T-helper 2 cell (primary cell): ENCODE results near the gene KRT85.

Experiments
- DNase-seq, 5 experiments: peaks; one replicate each; pipeline versions ENCODE4 v3.0.0 to v3.0.0-alpha.2; 2012 to 2022

KRT85 gene

GRCh38 chr12:52364901-52365489 lies 2.3 kb downstream of the KRT85 start:
- DNase-seq, result no peak

DNA sequence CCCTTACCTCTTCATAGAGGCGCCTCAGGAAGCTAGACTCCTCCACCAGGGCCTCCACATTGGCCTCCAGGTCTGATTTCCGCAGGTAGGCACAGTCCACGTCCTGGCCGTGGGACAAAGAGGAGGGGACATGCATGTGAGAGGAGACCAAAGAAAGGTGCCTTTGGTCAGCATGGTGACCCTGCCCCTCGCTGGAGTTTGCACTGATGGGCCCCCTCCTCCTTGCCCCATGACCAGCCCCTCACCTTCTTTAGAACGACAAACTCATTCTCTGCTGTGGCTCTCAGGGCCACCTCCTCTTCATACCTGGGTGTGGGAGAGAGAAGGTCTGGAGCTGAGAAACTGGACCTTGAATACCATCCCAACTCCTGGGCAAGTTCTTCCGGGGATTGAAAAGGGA lies 3.2 kb downstream of the KRT85 start:
- no peak for DNase-seq

GRCh38 chr12:52363111-52363679 lies 4.1 kb downstream of the KRT85 start:
- no peak for DNase-seq

DNA sequence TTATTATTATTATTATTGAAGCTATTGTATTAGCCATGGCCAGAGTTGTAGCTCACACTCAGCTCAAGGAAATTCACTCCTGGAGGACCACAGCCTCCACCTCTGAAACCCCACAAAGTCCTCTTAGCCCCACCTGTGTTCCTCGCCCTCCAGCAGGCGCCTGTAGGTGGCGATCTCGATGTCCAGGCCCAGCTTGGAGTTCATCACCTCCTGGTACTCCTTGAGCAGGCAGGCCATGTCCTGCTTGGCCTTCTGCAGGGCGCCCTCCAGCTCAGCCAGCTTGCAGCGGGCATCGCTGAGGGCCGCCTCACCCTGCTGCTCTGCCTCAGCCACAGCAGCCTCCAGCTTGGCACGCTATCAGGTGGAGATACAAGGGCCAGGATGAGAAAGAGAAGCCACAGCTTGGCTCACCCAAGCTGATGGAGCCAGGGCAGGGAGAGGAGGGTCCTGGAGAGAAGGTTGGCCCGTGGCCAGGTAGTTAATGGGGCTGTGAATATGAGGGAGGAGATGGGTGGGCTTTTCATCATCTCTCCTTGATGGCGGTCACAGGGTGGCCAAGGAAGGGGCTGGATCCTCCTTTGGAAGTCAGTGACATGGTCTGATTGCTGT lies 5.1 kb downstream of the KRT85 start:
- DNase-seq, result no peak

DNA sequence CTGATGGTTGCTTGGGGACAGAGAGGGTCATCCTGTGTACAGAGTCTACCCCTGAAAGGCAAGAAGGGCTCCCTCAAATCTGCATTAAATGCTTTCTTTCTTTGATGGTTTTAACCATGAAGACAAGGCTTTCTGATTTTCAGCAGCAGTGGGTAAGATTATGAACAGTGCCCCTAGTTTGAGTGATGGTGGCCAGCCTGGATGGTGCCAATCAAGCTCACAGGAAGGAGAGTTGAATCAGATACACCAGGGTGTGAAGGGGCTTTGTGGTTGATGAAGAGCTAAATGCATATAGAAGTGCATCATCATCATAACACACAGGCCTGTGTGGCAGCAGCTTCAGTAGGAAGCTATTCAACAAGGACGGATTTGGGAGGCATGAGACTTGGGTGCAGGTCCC lies 5.7 kb downstream of the KRT85 start:
- DNase-seq, result peak in 1 of 5 experiments; percentile 12

DNA sequence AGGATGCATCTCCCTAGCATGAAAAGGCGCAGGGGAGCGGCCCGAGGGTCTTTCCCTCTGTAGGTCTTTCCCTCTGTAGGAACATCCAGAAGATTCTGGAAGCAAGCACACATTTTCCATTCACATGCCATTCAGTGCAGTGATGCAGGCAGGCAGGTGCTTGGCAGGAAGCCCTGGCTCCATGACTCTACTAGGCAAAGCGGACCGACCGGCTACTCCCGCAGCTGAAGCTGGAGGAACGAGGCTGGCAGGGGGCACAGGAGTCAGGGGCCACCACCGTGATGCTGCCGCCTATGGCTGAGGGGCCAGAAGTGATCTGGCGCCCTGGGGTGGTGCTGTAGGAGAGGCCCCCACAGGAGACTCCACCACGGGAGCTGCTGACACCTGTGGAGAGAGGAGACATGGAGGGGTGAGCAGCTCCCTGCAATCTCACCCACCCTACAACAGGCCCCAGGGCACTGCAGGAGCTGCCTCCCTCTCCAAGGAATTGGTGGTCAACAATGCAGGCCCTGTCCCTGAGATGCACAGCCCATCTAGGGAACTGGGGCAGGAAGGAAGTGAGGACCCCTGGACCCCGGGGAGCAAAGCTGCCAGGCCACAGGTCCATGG lies 6.5 kb downstream of the KRT85 start:
- no peak for DNase-seq

- no peak for DNase-seq
These were observed 7.1 kb downstream of the KRT85 start for GRCh38 chr12:52360106-52360662.

- DNase-seq, result no peak
These were observed 7.6 kb downstream of the KRT85 start for GRCh38 chr12:52359621-52360061.

GRCh38 chr12:52358575-52359350 lies 8.5 kb downstream of the KRT85 start:
- DNase-seq, result peak in 2 of 5 experiments; percentile 23 to 41

GRCh38 chr12:52356762-52357580 lies 10.3 kb downstream of the KRT85 start:
- no peak for DNase-seq

GRCh38 chr12:52356031-52356761 lies 11.1 kb downstream of the KRT85 start:
- DNase-seq, result no peak

DNA sequence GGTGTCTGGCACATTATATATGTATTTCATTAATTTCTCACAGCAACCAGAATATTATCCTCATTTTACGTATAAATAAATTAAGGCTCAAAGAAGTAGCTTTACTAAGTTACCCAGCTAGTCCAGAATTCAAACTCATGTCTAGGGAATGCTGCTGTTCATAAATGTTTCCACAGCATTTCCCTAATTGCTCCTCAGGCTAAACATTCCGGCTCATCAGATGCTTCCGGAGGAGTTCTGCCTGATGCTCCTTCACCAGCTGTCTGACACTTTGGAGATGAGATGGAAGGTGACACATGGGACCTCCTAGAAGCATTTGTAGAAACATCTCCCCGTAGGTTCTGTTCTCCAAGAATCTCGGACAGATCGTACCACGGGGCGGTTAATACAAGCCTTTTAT lies 12.1 kb downstream of the KRT85 start:
- DNase-seq, result no peak

- DNase-seq, result no peak
These were observed 13.1 kb downstream of the KRT85 start for GRCh38 chr12:52354200-52354599.

- DNase-seq, result no peak
These were observed 13.5 kb downstream of the KRT85 start for GRCh38 chr12:52353766-52354165.

DNA sequence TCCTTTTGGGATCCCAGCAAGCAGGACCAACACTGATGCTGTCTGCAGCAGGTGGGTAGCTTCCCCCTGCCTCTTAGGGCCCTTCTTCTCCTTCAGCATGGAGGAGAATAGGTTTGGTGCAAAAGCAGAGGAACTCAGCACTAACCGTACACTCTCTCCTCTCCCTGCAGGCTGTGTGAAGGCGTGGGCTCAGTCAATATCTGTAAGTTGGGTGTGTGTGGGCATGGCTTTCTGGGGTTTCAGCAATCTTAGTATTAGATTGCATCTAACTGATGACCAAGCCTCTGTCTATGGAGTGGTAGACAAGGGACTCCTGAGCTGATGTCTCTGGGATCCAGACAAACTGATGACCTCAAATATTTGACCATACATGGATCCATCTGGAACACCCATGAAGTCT lies 14.3 kb downstream of the KRT85 start:
- DNase-seq, result no peak

DNA sequence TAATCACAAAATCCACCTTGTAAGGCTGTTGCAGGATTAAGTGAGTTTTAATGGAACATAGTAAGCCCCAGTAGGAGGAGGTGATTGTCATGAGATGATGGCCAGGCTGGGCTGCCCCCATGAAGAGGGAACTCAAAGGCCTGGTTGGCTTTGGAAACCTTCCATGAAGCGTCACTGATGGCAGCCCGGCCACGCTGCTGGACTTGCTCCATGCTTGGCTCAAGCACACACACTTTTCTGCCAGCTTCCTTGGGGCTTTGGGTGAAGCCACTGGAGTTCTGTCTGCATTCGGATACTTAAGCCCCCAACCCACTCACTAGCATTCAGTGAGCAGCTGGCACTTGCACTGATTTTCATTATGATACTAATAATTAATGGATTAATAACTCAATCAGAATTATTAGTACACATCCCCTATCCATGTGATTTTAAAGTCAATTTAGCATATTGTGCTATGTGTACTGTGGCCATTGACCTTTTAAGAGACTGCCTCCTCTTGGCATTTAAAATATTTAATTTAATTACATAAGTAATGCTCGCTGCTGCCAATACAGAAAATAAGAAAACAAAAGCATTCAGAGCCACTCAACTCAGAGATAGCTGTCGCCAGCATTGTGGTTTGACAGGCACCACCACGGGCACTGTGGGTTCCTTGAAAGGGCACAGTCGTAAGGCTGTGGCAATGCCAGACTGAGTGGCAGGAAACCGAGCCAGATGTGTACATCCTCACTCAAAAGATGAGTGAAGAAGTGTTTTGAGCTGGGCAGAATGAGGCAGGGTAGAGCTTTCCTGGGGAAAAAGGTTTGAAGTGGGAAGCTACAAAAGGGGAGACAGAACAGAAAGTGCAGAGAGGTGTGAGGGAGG lies 15.9 kb downstream of the KRT85 start:
- DNase-seq, result peak in 3 of 5 experiments; percentile 29 to 83 (median 65)

DNA sequence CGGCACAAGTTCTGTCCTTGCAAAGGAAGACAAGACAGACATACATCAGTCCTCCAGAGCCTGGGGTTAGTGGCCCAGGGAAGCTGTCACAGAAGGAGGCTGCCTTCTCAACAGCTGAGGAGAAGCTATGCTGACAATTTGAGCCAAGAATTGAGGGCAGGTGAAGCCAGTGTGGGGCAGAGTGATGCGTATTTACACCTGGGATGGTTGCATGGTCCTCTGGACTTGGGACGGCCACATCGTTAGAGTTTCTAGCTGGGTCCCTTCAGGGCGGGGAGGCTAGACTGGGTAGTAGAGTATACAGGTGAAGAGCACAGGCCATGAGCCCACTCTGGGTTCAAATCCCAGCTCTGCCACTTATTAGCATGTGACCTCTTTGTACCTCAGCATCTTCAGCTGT lies 16.5 kb downstream of the KRT85 start:
- no peak for DNase-seq

DNA sequence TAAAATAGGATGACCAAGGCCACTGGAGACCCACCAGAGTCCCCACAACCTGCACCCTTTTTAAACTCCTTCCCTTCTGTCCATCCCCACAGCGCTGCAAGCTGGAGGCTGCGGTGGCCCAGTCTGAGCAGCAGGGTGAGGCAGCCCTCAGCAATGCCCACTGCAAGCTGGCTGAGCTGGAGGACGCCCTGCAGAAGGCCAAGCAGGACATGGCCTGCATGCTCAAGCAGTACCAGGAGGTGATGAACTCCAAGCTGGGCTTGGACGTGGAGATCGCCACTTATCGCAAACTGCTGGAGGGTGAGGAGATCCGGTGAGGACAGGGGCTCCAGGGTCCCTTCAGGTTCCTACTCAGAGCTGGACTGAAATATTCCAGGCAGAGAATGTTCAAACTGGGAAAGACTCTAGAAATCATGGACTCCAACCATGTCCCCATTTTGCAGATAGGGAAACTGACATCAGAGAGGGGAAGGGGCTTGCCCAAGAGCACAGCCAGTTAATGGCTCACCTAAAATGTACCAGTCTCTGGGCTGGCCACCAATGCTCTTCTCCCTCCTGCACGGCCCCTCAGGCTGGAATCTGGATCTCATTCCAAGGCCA lies 17.2 kb downstream of the KRT85 start:
- DNase-seq, result no peak

- DNase-seq, result no peak
These were observed 18.1 kb downstream of the KRT85 start for GRCh38 chr12:52349196-52349595.
